Upper lobe of left lung (tissue), 4 donors: Measurements from ENCODE around the gene UBXN10.

Experiments used
- CTCF ChIP-seq, 6 experiments: fragments of 450-650 bp in 4 of 6; fragments of 200-600 bp in 2 of 6; sonication (generic) in 2 of 6; IDR thresholded peaks; one replicate each; pipeline ENCODE4 v1.5.1; 2016 to 2019; ENCODE audit warnings: antibody characterized with exemption in 6 of 6
- EP300 ChIP-seq, 4 donors: sonication (generic); formaldehyde crosslinking; IDR thresholded peaks; one replicate each; pipeline ENCODE4 v1.5.1; 2017; ENCODE audit warnings: antibody characterized with exemption in 4 of 4, control low read depth in 2 of 4
- POLR2A ChIP-seq, 4 donors: fragments of 450-650 bp; IDR thresholded peaks; one replicate each; pipeline ENCODE4 v1.5.1; 2016 to 2017; ENCODE audit warnings: antibody characterized with exemption in 4 of 4, mild to moderate bottlenecking in 2 of 4
- POLR2AphosphoS5 ChIP-seq, 2 donors: sonication (generic); formaldehyde crosslinking; IDR thresholded peaks; one replicate each; pipeline ENCODE4 v1.5.1; 2017; ENCODE audit warnings: antibody characterized with exemption in 2 of 2

- TF ChIP-seq CTCF (IDR thresholded peaks at IDR 0.05) (no peak), POLR2AphosphoS5 (IDR thresholded peaks at IDR 0.05) (no peak), POLR2A (IDR thresholded peaks at IDR 0.05) (no peak), EP300 (IDR thresholded peaks at IDR 0.05) (no peak)
Observed at GRCh38 chr1:20240012-20240411, 54.1 kb downstream of the UBXN10 start.
